Amygdala (tissue), 56 donors: ENCODE measurements around the gene FPGT.
"Not testable (repeated sequence)": the region's sequence is repeated elsewhere in the genome, so short reads cannot be mapped to it uniquely, and the experiment has no call there.

Experiments
- DNase-seq, 56 donors: peaks; one replicate each; lab custom pipeline; 2025; lab: John Stamatoyannopoulos, UW

The FPGT gene

GRCh38 chr1:74197657-74198552, at the start of gene FPGT, which contains the start of gene LRRIQ3:
Gene FPGT, plus strand, starts transcription at chr1:74198242. Its CDS starts 37 bp downstream, at chr1:74198279.
Gene LRRIQ3, minus strand, starts transcription at chr1:74198176. Its CDS starts 14,492 bp downstream, at chr1:74183684.
- peak; percentile 65 to 95 (median 89) for DNase-seq

GRCh38 chr1:74160046-74160445, 38.0 kb upstream of the FPGT start:
- DNase-seq: no peak

GRCh38 chr1:74161497-74161896, 36.5 kb upstream of the FPGT start:
- DNase-seq: no peak

GRCh38 chr1:74162333-74162732, 35.7 kb upstream of the FPGT start:
- no peak for DNase-seq

DNA sequence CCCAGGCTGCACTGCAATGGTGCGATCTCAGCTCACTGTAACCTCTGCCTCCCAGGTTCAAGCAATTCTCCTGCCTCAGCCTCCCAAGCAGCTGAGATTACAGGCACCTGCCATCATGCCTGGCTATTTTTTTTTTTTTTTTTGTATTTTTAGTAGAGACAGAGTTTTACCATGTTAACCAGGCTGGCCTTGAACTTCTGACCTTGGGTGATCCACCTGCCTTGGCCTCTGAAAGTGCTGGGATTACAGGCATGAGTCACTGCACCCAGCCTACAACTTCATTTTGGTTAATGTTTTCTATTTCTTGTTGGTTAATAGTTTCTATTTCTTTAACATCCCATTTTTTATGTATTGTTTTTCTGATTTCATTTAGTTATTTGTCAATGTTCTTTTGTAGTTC, 23.6 kb upstream of the FPGT start:
- not testable (repeated sequence) for DNase-seq

- DNase-seq: no peak
These were observed 17.6 kb upstream of the FPGT start for GRCh38 chr1:74180490-74180889.

- no peak for DNase-seq
These were observed 4.1 kb upstream of the FPGT start for GRCh38 chr1:74193908-74194307.

GRCh38 chr1:74195339-74195738, 2.7 kb upstream of the FPGT start:
- DNase-seq: no peak

DNA sequence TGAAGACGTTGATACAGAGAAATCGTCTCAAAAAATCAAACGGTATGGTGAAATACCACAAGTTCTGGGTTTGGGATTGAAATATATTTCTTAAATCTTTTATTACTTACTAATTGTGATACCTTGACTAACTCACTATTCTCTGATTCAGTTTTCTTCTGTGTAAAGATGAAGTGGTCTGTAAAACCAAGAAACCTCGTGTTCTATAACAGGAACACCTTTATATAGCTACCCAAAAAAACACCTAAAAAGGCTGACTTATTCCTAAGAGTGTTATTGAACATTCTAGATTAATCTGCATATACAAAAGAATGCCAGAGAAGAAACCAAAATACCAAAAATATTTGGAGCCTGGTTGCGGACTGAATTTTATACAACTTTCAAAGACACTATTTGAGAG, 787 bp upstream of the FPGT start:
- no peak for DNase-seq

GRCh38 chr1:74199504-74199903, 1.5 kb downstream of the FPGT start:
- DNase-seq: no peak

GRCh38 chr1:74205266-74205665, 7.2 kb downstream of the FPGT start:
- no peak for DNase-seq

GRCh38 chr1:74215229-74215628, 17.2 kb downstream of the FPGT start:
- no peak for DNase-seq

DNA sequence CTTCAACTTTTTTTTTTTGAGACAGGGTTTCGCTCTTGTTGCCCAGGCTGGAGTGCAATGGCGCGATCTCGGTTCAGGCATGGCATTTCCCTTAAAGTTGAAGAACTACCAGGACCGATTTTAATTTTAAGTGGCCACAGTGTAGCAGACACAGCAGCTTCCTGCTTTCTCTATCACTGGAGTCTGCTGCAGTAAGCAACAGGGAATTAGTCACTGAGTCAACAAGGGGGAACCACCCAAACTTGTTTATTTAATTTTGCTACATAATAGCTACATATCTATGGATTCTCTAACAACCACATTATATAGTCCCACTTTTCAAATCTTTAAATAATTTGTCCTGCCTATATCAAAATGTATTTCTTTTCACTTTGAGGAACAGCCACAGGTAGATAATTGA, 24.7 kb downstream of the FPGT start:
- DNase-seq: no peak

- no peak for DNase-seq
These were observed 25.4 kb downstream of the FPGT start for GRCh38 chr1:74223453-74223852.

DNA sequence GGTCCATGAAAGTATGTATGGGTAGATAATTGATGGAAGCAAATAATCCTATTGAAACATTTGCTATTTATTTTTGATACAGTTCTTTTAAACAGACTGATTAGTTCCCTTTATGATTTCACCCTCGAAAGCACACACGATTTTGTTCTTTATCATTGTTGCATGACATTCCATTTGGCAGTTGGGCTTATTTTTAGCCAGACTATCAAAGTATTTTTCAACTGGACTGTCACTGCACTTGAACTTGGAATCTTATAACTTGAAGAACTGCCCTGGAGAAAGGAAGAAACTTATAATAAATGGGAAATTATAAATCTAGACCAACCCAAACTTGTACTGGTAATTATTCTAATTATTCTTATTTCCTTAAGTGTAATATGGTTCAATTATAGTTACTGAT, 37.1 kb downstream of the FPGT start, which contains the start of gene TNNI3K:
Gene TNNI3K, plus strand, starts transcription at position 235 of the 400 bp plus-strand sequence. Its CDS starts 65 bp downstream, at position 300.
- DNase-seq: no peak

GRCh38 chr1:74236440-74236839, 38.4 kb downstream of the FPGT start:
- DNase-seq: no peak

DNA sequence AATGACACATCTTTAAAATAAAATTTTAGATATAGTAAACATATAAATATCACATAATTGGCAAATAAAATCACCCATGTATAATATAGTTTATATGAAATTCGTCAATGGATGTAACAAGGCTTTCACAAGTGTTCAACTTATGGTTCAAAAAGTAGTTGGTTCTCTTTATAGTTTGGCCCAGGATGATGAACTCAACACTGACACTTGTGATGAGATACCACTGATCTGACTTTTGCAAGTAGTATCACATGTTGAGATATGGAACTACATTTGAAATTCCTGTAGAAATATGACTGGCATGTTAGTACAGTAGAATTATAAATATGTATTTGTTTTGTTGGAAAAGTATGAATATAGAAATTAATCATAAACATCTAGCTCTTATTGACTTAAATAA, 39.0 kb downstream of the FPGT start:
- DNase-seq: no peak

GRCh38 chr1:74237787-74238186, 39.7 kb downstream of the FPGT start:
- no peak for DNase-seq

- no peak for DNase-seq
These were observed 47.2 kb downstream of the FPGT start for GRCh38 chr1:74245168-74245772.

- DNase-seq: no peak
These were observed 48.3 kb downstream of the FPGT start for GRCh38 chr1:74246315-74246714.

DNA sequence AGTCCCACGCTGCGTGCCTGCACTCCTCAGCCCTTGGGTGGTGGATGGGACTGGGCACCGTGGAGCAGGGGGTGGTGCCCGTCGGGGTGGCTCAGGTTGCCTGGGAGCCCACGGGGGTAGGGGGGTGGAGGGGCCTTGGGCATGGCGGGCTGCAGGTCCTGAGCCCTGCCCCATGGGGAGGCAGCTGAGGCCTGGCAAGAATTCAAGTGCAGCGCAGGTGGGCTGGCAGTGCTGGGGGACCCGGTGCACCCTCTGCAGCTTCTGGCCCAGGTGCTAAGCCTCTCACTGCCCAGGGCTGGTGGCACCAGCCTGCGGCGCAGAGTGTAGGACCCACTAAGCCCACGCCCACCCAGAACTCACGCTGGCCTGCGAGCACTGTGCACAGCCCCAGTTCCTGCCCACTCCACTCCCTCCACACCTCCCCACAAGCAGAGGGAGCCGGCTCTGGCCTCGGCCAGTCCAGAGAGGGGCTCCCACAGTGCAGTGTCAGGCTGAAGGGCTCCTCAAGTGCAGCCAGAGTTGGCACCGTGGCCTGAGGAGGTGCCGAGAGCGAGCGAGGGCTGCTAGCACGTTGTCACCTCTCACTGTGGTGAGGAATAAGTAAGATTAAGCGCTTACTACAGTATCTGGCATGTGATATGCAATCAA, 50.0 kb downstream of the FPGT start:
- DNase-seq: no peak
